Tibial nerve (tissue), 4 donors: ENCODE results near the gene LRRC46.

Source experiments
- EP300 ChIP-seq, 2 donors: sonication (generic); formaldehyde crosslinking; IDR thresholded peaks; one replicate each; pipeline ENCODE4 v1.6.1; 2017; ENCODE audit warnings: antibody characterized with exemption in 2 of 2, mild to moderate bottlenecking in 1 of 2
- POLR2A ChIP-seq, 2 donors: fragments of 450-650 bp; IDR thresholded peaks; one replicate each; pipeline ENCODE4 v1.6.1; 2017; ENCODE audit warnings: antibody characterized with exemption in 2 of 2, mild to moderate bottlenecking in 2 of 2, moderate library complexity in 2 of 2
- TF ChIP-seq, protein P1 (sequence below), 5 experiments: fragments of 200-600 bp in 3 of 5; fragments of 450-650 bp in 2 of 5; sonication (generic) in 3 of 5; IDR thresholded peaks; one replicate each; pipeline ENCODE4 v1.5.1; 2016 to 2019; ENCODE audit warnings: antibody characterized with exemption in 5 of 5, mild to moderate bottlenecking in 3 of 5, moderate library complexity in 2 of 5

DNA sequence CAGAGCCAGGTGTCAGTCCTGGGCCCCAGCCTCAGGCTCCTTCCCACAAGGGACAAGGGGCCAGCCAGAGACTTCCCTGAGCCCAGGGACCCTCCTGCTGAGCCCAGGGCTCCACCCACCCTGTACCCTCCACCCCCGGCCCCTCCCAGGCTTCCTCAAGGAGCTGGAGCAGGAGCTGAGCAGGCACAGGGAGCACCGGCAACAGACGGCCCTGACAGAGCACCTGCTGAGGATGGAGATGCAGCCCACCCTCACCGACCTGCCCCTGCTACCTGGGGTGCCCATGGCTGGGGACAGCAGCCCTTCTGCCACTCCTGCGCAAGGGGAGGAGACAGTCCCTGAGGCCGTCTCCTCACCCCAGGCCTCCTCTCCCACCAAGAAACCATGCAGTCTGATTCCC, 5.1 kb downstream of the LRRC46 start:
- TF ChIP-seq, protein P1, sequence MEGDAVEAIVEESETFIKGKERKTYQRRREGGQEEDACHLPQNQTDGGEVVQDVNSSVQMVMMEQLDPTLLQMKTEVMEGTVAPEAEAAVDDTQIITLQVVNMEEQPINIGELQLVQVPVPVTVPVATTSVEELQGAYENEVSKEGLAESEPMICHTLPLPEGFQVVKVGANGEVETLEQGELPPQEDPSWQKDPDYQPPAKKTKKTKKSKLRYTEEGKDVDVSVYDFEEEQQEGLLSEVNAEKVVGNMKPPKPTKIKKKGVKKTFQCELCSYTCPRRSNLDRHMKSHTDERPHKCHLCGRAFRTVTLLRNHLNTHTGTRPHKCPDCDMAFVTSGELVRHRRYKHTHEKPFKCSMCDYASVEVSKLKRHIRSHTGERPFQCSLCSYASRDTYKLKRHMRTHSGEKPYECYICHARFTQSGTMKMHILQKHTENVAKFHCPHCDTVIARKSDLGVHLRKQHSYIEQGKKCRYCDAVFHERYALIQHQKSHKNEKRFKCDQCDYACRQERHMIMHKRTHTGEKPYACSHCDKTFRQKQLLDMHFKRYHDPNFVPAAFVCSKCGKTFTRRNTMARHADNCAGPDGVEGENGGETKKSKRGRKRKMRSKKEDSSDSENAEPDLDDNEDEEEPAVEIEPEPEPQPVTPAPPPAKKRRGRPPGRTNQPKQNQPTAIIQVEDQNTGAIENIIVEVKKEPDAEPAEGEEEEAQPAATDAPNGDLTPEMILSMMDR (IDR thresholded peaks at IDR 0.05): no peak
- TF ChIP-seq EP300 (IDR thresholded peaks at IDR 0.05) (no peak), POLR2A (IDR thresholded peaks at IDR 0.05) (no peak)
